NCI-H748 treated with DMSO at 0.1 percent for 48 hours (cell line): ENCODE results near the gene NELFB.
"Not testable (repeated sequence)": the region's sequence is repeated elsewhere in the genome, so short reads cannot be mapped to it uniquely, and the experiment has no call there.

Source experiments
- DNase-seq: peaks from one replicate; lab custom pipeline; 2025; lab: John Stamatoyannopoulos, UW

Gene NELFB

GRCh38 chr9:137247135-137247915 lies 7.8 kb upstream of the NELFB start:
- no peak for DNase-seq

- DNase-seq: no peak
Measured at GRCh38 chr9:137247916-137248175, 7.3 kb upstream of the NELFB start.

- DNase-seq: no peak
Measured at GRCh38 chr9:137250329-137251193, 4.6 kb upstream of the NELFB start.

- DNase-seq: no peak
Measured at GRCh38 chr9:137251194-137251461, 4.0 kb upstream of the NELFB start, which contains the start of gene STPG3. Gene STPG3, plus strand, starts transcription at chr9:137251286. Its CDS starts 1 bp downstream, at chr9:137251287.

GRCh38 chr9:137251490-137252268 lies 3.4 kb upstream of the NELFB start:
- no peak for DNase-seq

GRCh38 chr9:137252555-137253506 lies 2.3 kb upstream of the NELFB start:
- DNase-seq: no peak

- DNase-seq: no peak
Measured at GRCh38 chr9:137253717-137254623, 1.2 kb upstream of the NELFB start.

- no peak for DNase-seq
Measured at GRCh38 chr9:137255448-137256114, 454 bp downstream of the NELFB start.

GRCh38 chr9:137256362-137256761 lies 1.2 kb downstream of the NELFB start:
- DNase-seq: no peak

GRCh38 chr9:137256856-137257255 lies 1.7 kb downstream of the NELFB start:
- no peak for DNase-seq

- DNase-seq: not testable (repeated sequence)
Measured at GRCh38 chr9:137262173-137262908, 7.2 kb downstream of the NELFB start.

- DNase-seq: no peak
Measured at GRCh38 chr9:137262909-137263285, 7.8 kb downstream of the NELFB start.

- DNase-seq: no peak
Measured at GRCh38 chr9:137263506-137263905, 8.4 kb downstream of the NELFB start.

- DNase-seq: no peak
Measured at GRCh38 chr9:137264067-137264466, 8.9 kb downstream of the NELFB start.

- no peak for DNase-seq
Measured at GRCh38 chr9:137265496-137266161, 10.5 kb downstream of the NELFB start.

- DNase-seq: no peak
Measured at GRCh38 chr9:137266162-137266527, 11.0 kb downstream of the NELFB start.

GRCh38 chr9:137266585-137267453 lies 11.7 kb downstream of the NELFB start:
- no peak for DNase-seq

- no peak for DNase-seq
Measured at GRCh38 chr9:137267933-137268355, 12.8 kb downstream of the NELFB start.
